ENCODE measurements around the gene TRAF3IP3.

TRAF3IP3 gene

GRCh38 chr1:209755926-209756614 lies at the start of gene TRAF3IP3:
TRAF3IP3 (plus strand) TSS chr1:209756053; CDS start chr1:209760040, 3,987 bp downstream.
- peak; percentile 69 for DNase-seq

- DNase-seq: no peak
Observed at GRCh38 chr1:209706622-209707021, 49.2 kb upstream of the TRAF3IP3 start.

DNA sequence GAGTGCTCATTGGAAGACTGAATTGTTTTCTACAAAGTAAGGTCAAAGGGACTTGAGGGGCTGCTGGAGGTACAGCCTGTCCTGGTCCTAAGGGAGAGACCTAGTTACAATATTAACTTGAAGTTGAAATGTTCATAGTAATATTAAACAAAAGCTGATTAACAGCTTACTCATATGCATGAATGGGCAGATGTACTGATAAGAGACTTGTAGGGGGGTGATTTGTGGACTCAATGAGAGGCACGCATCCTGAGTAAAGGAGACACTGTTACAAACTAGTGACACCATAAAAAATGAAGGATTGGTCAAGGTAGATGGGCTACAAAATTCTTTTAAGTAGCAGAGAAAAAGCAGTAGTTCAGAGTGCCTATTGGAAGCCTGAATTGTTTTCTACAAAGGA lies 48.5 kb upstream of the TRAF3IP3 start:
- DNase-seq: no peak

DNA sequence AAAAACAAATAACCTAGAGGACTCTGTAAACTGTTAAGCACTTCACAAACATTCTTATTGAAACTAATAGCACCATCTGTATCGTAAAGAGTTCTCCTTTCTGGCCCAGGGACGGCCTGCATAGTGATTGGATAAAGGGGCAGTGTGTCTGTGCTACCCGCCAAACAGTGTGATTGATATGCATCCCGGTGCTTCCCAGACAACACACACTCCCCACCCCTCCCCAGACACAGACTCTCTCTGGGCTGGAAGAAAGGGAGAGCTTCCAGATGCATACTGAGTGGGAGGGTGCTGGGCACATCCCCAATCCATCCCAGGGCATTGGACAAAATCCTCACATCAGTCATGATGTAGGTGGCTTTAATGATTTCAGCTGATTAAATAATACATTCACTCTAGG lies 47.6 kb upstream of the TRAF3IP3 start:
- no peak for DNase-seq

GRCh38 chr1:209710093-209710492 lies 45.8 kb upstream of the TRAF3IP3 start:
- no peak for DNase-seq

GRCh38 chr1:209710847-209711246 lies 45.0 kb upstream of the TRAF3IP3 start:
- no peak for DNase-seq

- no peak for DNase-seq
Observed at GRCh38 chr1:209714338-209714737, 41.5 kb upstream of the TRAF3IP3 start.

- no peak for DNase-seq
Observed at GRCh38 chr1:209715314-209715713, 40.5 kb upstream of the TRAF3IP3 start.

DNA sequence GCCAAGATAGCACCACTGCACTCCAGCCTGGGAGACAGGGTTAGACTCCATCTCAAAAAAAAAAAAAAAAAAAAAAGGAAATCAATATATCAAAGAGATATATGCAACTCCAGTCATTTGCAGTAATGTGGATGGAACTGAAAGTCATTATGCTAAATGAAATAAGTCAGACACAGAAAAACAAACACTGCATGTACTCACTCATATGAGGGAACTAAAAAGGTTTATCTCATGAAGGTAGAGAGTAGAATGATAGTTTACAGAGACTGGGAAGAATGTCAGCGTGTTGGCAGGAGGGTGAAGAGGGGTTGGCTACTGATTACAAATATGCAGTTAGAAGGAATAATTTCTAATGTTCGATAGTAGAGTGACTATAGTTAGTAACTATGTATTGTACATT lies 38.0 kb upstream of the TRAF3IP3 start:
- no peak for DNase-seq

GRCh38 chr1:209720326-209720725 lies 35.5 kb upstream of the TRAF3IP3 start:
- DNase-seq: no peak

- DNase-seq: no peak
Observed at GRCh38 chr1:209720826-209721225, 35.0 kb upstream of the TRAF3IP3 start.

GRCh38 chr1:209721323-209721722 lies 34.5 kb upstream of the TRAF3IP3 start:
- no peak for DNase-seq

DNA sequence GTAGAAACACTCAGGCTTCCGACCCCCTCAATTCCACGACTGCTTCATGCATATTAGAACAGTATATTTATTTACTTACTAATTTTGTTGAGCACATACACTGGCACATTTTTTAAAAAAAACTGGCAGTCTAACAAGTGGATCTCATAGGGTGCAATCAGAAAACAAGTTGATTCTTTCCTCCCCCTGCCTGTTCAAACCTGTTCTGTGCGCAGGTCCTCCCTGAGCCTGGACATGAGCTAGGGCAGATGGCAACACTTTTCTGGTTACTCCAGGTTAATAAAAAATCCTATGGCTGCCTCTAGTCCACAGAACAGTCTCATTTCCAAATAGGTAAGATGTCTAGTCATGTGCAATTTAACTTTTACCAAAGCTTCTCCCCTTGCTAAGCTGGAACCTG lies 32.6 kb upstream of the TRAF3IP3 start:
- no peak for DNase-seq

DNA sequence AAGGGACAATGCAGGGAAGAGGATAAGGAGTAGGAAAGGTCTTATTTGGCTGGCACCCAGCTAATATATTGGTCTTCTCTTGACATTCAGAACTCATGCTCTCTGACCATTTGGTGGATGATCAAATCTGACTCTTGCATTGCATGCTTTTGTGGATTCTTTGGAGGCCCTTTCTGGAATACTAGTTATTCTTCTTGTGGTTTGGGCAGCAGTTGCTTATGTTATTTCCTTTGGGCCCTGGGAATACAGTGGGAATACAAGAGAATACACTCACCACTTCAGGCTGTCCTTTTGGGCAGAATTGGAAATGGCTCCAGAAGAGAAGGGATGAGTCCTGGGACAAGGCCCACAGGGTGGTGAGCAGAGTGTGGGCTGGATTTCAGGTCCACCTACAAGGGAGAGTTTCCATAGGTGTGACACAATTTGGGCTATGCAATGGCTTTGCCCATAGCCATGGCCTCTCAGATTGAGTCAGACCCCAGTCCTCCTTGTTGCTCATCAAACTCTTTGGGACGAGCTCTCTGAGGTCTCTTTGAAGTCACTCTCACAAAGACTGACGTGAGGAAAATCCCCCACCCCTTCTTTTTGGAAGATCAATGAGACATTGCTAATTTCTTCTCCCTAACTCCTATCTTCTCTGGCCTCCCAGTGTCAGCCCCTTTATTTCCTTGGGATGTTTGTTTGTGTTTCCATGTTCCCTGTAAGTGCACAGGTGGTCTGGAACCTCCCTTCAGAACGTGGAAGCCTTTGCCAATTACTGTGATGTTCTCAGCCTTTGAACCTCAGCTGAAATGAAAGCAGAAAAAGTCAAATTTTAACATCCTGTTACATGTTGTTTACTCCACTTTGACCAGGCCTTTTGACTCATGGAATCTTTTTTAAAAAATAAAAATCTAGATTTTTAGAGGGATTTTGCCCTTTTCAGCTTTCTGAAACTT lies 31.8 kb upstream of the TRAF3IP3 start:
- DNase-seq: no peak

GRCh38 chr1:209727286-209727685 lies 28.6 kb upstream of the TRAF3IP3 start:
- no peak for DNase-seq

DNA sequence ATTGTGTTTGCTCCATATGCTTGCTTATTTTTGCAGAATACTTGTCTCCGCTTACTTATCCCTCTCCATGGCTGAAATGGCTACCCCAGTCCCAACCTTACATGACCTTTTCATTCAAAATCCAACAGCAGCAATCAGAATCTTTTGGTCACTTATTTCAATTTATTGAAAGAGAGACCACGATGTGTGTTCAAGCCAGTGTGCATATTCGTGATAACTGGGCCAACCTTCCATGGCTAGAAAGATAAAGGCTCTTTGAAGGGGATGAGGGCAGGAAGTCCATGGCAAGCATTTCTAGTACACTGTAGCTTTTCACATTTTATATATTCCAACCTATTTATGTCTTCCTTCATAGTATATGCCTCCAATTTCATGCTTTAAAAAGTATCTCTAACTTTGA lies 28.1 kb upstream of the TRAF3IP3 start:
- no peak for DNase-seq

DNA sequence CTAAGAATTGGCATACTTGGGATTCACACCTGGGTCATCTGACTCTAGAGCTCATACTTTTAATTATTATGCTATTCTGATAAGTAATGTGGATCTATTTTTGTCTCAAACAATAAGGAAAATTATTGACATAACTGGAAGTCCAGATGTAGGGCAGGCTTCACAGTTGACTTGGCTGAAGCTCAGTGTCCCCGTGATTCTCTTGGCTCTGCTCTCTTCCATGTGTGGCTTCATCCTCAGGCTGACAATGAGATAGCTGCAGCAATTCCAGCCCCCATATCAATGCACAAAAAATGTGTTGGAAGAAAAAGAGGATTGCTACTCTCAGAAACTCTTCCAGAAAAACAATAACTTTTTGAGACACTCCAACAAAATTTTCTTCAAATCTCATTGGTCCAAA lies 27.4 kb upstream of the TRAF3IP3 start:
- DNase-seq: no peak

- DNase-seq: no peak
Observed at GRCh38 chr1:209729436-209729835, 26.4 kb upstream of the TRAF3IP3 start.

DNA sequence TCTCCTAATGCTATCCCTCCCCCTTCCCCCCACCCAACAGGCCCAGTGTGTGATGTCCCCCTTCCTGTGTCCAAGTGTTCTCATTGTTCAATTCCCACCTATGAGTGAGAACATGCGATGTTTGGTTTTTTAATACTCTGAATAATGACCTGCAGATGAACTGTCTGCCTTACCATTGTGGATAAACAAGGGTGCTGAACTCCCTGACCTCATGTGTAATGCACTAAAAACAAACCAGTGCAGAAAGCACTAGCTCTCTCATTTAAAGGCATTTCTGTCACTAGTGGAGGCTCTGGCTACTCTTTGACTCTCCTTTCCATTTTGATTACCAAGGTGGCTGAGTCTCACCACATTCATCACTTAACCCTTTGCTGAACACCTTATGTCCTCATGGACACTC lies 23.1 kb upstream of the TRAF3IP3 start:
- DNase-seq: no peak

GRCh38 chr1:209733409-209734192 lies 22.3 kb upstream of the TRAF3IP3 start:
- DNase-seq: no peak

DNA sequence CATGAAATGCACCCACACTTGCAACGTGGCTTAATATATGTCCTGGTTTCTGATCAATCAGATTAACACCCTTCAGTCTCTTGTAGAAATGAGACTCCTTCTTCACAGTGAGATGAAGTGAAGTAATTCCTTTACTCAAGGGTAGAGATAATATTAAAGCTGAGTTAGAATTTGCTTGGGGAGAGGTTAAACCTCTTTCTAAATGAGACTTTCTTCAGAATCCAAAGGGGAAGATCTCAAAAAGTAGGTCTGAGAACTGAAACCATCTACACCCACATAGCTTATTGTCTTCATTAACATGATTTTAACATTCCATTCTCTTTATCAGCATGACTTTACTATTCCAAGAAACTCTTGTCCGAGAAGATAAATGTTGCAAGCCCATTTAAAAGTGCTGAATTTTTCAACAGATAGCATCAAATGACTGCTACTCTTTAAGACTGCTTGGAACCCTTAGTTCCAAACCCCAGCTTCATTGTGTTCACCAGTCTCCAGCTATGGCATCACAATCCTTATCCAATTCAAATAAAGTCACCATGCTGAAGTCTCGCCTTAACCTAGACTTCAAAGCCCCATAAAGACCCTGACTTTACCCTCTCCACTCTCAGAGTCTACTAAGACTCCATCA lies 19.2 kb upstream of the TRAF3IP3 start:
- no peak for DNase-seq

DNA sequence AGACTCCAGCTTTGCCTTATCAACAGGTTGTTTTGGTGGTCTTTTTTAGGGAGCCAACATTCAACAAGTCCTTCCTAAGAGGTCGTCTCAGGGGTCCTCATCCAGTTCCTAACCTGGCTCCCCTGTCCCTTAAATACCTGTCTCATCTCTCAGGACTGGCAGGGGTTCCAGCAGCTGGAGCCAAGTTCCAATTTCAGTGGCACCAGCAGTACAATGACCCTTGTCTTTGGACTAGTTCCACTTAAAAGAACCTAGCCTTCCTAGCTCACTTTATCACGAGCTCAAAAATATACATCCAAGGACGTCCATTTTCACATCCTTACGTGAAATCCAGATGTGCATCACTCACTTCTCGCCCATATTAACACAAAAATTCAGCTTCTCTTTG lies 18.7 kb upstream of the TRAF3IP3 start:
- DNase-seq: no peak

- no peak for DNase-seq
Observed at GRCh38 chr1:209738270-209738669, 17.6 kb upstream of the TRAF3IP3 start.
